Smooth muscle cell (in vitro differentiated cells): Measurements from ENCODE around the gene PTPRA. TPM values are rescaled to one million over a fixed set of nuclear protein-coding genes. Genes with fewer than 3 reads are reported as not detected.

Source experiments
- DNase-seq: peaks from one replicate; lab custom pipeline; 2025; ENCODE audit not compliant: unreplicated experiment; lab: John Stamatoyannopoulos, UW
- H2AFZ ChIP-seq: fragments of 200-600 bp; sonication (generic); 2 replicates; pipeline ENCODE4 v1.6.0; 2016; ENCODE audit warnings: antibody characterized with exemption, low read depth, mild to moderate bottlenecking
- H3F3A ChIP-seq: fragments of 200-600 bp; sonication (generic); 2 replicates; pipeline ENCODE4 v1.6.0; 2017; ENCODE audit warnings: antibody characterized with exemption, low read depth
- H3K27ac ChIP-seq: fragments of 200-600 bp; sonication (generic); 2 replicates; pipeline ENCODE4 v1.5.1; 2016; ENCODE audit warnings: low read depth, mild to moderate bottlenecking
- H3K27me3 ChIP-seq: fragments of 200-600 bp; sonication (generic); 2 replicates; pipeline ENCODE4 v1.6.1; 2016; ENCODE audit warnings: low read depth, mild to moderate bottlenecking
- H3K36me3 ChIP-seq: fragments of 200-600 bp; sonication (generic); 2 replicates; pipeline ENCODE4 v1.5.1; 2016; ENCODE audit warnings: low read depth
- H3K4me1 ChIP-seq: fragments of 200-600 bp; sonication (generic); 2 replicates; pipeline ENCODE4 v1.5.1; 2016; ENCODE audit warnings: low read depth
- H3K4me2 ChIP-seq: fragments of 200-600 bp; sonication (generic); 2 replicates; pipeline ENCODE4 v1.6.0; 2016; ENCODE audit warnings: mild to moderate bottlenecking
- H3K4me3 ChIP-seq: fragments of 200-600 bp; sonication (generic); 2 replicates; pipeline ENCODE4 v1.5.1; 2016; ENCODE audit warnings: mild to moderate bottlenecking
- H3K79me2 ChIP-seq: fragments of 200-600 bp; sonication (generic); 2 replicates; pipeline ENCODE4 v1.6.0; 2016; ENCODE audit warnings: low read depth, mild to moderate bottlenecking
- H3K9ac ChIP-seq: fragments of 200-600 bp; sonication (generic); 2 replicates; pipeline ENCODE4 v1.6.0; 2016; ENCODE audit warnings: low read depth
- H3K9me3 ChIP-seq: fragments of 200-600 bp; sonication (generic); replicated peaks from 2 replicates; pipeline ENCODE4 v1.5.1; 2016; ENCODE audit warnings: low read depth
- H4K20me1 ChIP-seq: fragments of 200-600 bp; sonication (generic); 2 replicates; pipeline ENCODE4 v1.6.0; 2016; ENCODE audit warnings: low read depth
- WGBS: methylation state at CpG from one replicate; pipeline ENCODE4 v1.1.7; 2016; ENCODE audit warnings: low lambda C conversion rate; 5-methylcytosine and 5-hydroxymethylcytosine counted together
- polyA plus RNA-seq: library from polyadenylated mRNA; unstranded; fragments of >200 nt; fragmentation: Nextera tagmentation; extraction: Ambion mirVana; gene quantifications from 2 replicates; pipeline ENCODE4 v1.2.1, GENCODE V29; 2016
- total RNA-seq: library from RNA; depleted of rRNA; stranded (reverse); fragments of >200 nt; gene quantifications from 2 replicates; pipeline ENCODE4 v1.2.3, GENCODE V29; 2014
- TF ChIP-seq, protein P1 (sequence below): fragments of 200-600 bp; sonication (generic); IDR thresholded peaks from 2 replicates; pipeline ENCODE4 v1.5.1; 2017; ENCODE audit warnings: borderline replicate concordance, mild to moderate bottlenecking, antibody characterized with exemption; ENCODE audit not compliant: insufficient read depth, poor library complexity, severe bottlenecking

The PTPRA gene
- total and polyA plus RNA-seq, 2 experiments from 2014 or later: 38.4 to 48.9 TPM

DNA sequence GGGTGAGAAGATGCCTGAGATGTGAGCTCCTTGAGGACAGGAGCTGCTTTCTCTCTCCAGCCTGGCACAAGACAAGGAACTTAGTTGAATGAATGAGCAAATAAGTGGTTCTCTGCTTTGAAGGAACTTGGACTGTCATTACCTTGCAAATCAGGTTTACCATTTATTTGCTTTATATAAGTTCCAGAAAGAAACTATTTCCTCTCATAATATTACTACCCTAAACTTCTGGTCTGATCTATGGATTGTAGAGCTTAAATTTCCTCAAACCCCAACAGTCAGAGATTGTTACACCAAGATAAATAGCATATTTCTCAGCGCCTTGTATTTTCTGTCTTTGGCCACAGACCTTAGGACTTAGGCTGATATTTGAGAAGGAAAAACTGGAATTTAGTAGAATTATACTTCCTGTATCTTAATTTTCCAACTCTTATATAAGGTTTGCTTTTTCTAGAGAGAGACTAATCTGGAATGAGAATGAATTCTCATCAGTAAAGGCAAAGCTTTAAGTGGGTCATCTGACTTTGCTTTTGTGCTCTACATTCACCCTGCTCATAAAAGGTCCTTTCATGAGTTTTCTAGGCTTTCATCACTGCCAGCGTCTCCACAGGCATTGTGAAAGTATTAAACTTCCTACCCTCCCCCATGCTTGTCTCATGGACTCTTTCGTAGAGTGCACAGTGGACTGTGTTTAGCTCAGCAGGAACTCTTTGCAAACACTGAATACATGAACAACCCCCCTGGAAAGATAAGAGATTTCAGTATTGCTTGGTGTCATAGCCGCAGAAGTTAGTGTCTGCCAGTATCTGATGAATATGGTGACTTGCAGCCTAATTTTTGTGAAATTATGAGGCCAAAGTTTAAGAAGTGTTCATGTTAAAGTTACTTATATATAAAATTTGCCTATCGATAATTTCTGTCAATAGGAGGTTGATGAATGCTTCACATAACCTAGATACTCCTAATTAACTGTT lies 74.0 kb downstream of the PTPRA start:
- Histone ChIP-seq H3K9me3 (no peaks in the 10 kb centered on the region), H3K79me2 (peaks cover 15% of the 10 kb centered on the region), H3K4me3 (peak overlapping the region; percentile 28), H3K4me2 (peak overlapping the region; percentile 72), H3F3A (no peaks in the 10 kb centered on the region), H3K9ac (peak overlapping the region; percentile 25), H3K27ac (peak overlapping the region; percentile 57), H3K4me1 (peaks cover 14% of the 10 kb centered on the region), H3K27me3 (no peaks in the 10 kb centered on the region), H3K36me3 (no peaks in the 10 kb centered on the region), H4K20me1 (peaks cover 9% of the 10 kb centered on the region), H2AFZ (no peak overlapping the region)
- TF ChIP-seq, protein P1, sequence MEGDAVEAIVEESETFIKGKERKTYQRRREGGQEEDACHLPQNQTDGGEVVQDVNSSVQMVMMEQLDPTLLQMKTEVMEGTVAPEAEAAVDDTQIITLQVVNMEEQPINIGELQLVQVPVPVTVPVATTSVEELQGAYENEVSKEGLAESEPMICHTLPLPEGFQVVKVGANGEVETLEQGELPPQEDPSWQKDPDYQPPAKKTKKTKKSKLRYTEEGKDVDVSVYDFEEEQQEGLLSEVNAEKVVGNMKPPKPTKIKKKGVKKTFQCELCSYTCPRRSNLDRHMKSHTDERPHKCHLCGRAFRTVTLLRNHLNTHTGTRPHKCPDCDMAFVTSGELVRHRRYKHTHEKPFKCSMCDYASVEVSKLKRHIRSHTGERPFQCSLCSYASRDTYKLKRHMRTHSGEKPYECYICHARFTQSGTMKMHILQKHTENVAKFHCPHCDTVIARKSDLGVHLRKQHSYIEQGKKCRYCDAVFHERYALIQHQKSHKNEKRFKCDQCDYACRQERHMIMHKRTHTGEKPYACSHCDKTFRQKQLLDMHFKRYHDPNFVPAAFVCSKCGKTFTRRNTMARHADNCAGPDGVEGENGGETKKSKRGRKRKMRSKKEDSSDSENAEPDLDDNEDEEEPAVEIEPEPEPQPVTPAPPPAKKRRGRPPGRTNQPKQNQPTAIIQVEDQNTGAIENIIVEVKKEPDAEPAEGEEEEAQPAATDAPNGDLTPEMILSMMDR: no peak
- WGBS: 51% methylated on average over 5 of the region's 5 CpGs
- no peak for DNase-seq

DNA sequence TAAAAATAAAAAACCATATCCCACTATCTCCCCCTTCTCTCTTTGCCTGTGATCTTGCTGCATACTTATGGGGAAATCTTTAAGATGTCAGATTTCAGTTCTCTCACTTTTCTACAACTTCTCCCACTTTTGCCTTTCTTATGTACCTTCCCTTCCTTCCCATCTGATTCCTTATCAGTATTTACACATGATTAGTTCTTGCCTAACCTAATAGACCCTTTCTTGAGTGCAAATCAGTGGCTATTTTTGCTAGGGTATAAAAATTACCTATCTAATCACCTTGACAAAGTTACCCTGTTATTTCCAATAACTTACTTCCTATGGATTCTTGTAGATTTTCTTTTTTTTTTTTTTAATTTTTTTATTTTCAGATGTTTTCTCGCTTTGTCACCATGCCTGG lies 75.7 kb downstream of the PTPRA start:
- 100% methylated on average over 1 of the region's 1 CpG for WGBS
- no peak overlapping the region for H3K27ac ChIP-seq
- H2AFZ ChIP-seq: no peak overlapping the region
- no peaks in the 10 kb centered on the region for H3K36me3 ChIP-seq
- DNase-seq: no peak
- H4K20me1 ChIP-seq: peaks cover 10% of the 10 kb centered on the region
- H3F3A ChIP-seq: no peaks in the 10 kb centered on the region
- H3K9ac ChIP-seq: no peak overlapping the region
- TF ChIP-seq, protein P1: no peak
- H3K4me2 ChIP-seq: no peak overlapping the region
- no peak overlapping the region for H3K4me3 ChIP-seq
- H3K79me2 ChIP-seq: peaks cover 12% of the 10 kb centered on the region
- H3K9me3 ChIP-seq: no peaks in the 10 kb centered on the region
- H3K4me1 ChIP-seq: peaks cover 14% of the 10 kb centered on the region
- H3K27me3 ChIP-seq: no peaks in the 10 kb centered on the region

DNA sequence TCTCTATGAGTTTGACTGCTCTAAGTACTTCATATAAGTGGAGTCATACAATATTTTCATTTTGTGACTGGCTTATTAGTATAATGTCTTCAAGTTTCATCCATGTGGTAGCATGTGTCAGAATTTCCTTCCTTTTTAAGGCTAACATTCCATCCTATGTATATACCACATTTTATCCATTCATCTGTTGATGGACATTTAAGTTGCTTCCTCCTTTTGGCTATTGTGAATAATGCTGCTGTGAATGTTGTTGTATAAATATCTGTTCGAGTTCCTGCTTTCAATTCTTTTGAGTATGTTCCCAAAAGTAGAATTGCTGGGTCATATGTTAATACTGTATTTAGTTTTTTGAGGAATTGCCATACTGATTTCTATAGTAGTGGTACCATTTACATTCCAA lies 79.5 kb downstream of the PTPRA start:
- no peak for DNase-seq

More for the DNA sequence above, 79.5 kb downstream of the PTPRA start:
- Histone ChIP-seq H3F3A (no peaks in the 10 kb centered on the region), H3K4me1 (peaks cover 3% of the 10 kb centered on the region), H3K27ac (no peak overlapping the region), H4K20me1 (peaks cover 4% of the 10 kb centered on the region), H3K79me2 (no peaks in the 10 kb centered on the region), H3K4me2 (no peak overlapping the region), H3K9me3 (no peaks in the 10 kb centered on the region), H3K9ac (no peak overlapping the region), H3K36me3 (no peaks in the 10 kb centered on the region), H3K27me3 (no peaks in the 10 kb centered on the region), H3K4me3 (no peak overlapping the region), H2AFZ (no peak overlapping the region)
- TF ChIP-seq, protein P1: no peak
- WGBS: 92% methylated on average over 1 of the region's 1 CpG
